OCI-LY3 (cell line): Measurements from ENCODE around the gene CCDC70.

Source experiments
- EZH2phosphoT487 ChIP-seq: fragments of 200-600 bp; shearing (Covaris generic); IDR thresholded peaks from 2 replicates; pipeline ENCODE4 v1.6.1; 2018; ENCODE audit warnings: antibody characterized with exemption, mixed run types, low read depth
- TF ChIP-seq, protein P1 (sequence below): fragments of 200-600, 300-600 bp; sonication (generic); IDR thresholded peaks from 2 replicates; pipeline ENCODE4 v1.5.1; 2014; ENCODE audit warnings: antibody characterized with exemption, low read length, low read depth

DNA sequence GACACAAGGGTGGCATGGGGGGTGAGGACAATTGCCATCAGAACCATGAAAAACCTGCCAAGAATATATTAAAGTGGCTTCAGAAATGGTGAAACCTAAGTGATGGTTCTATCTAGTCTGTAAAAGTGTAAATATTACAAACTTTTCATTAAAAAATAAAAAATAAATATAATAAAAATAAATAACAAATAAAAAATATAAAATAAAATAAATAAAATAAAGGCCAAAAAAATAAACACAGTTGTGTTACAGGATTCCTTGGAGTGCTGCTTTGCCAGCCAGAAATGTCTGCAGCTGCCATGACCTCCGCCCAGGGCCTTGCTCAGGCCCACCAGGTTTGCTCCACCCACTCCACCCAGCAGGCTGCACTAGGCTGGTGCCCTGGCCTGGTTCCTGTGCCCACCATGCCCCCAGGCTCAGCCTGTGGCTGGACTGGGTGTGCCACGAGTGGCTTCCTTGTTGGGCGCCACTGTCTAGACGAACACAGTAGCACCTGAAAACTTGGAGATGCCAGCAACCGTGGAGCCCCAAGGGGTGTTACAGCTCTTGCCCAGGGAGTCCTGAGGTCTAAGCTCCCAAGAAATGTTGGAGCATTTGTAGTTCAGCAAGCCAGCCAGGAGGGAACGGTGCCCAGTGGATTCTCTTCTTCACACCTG lies 20.9 kb downstream of the CCDC70 start:
- TF ChIP-seq, protein P1, sequence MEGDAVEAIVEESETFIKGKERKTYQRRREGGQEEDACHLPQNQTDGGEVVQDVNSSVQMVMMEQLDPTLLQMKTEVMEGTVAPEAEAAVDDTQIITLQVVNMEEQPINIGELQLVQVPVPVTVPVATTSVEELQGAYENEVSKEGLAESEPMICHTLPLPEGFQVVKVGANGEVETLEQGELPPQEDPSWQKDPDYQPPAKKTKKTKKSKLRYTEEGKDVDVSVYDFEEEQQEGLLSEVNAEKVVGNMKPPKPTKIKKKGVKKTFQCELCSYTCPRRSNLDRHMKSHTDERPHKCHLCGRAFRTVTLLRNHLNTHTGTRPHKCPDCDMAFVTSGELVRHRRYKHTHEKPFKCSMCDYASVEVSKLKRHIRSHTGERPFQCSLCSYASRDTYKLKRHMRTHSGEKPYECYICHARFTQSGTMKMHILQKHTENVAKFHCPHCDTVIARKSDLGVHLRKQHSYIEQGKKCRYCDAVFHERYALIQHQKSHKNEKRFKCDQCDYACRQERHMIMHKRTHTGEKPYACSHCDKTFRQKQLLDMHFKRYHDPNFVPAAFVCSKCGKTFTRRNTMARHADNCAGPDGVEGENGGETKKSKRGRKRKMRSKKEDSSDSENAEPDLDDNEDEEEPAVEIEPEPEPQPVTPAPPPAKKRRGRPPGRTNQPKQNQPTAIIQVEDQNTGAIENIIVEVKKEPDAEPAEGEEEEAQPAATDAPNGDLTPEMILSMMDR: no peak
- no peak for TF ChIP-seq EZH2phosphoT487
